HG03520 (cell line): ENCODE measurements around the gene USP36.
"Not testable (repeated sequence)": the region's sequence is repeated elsewhere in the genome, so short reads cannot be mapped to it uniquely, and the experiment has no call there.

Source experiments
- ATAC-seq: cut with Tn5 transposase; IDR thresholded peaks from one replicate; pipeline ENCODE4 v1.9.1; 2021; ENCODE audit warnings: mild to moderate bottlenecking, moderate library complexity; ENCODE audit not compliant: unreplicated experiment

Gene USP36

DNA sequence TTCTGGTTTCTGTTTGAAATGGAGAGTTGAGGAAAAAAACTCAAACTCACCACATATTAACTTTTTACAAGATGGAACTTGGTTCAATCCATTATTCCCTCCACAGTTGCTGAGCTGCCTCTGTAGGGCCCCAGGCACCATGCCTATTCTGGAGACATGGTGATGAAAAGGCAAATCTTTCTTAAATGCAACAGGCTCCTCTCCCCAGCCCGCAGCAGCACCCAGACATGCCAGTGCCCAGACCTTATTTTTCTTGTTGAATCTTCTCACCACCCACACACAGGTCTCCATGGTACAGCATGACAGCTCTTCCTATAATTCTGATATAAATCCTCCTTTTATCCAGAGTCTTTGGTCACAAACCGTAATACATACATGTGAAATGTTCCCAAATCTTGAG, 66.2 kb downstream of the USP36 start:
- no peak for ATAC-seq

DNA sequence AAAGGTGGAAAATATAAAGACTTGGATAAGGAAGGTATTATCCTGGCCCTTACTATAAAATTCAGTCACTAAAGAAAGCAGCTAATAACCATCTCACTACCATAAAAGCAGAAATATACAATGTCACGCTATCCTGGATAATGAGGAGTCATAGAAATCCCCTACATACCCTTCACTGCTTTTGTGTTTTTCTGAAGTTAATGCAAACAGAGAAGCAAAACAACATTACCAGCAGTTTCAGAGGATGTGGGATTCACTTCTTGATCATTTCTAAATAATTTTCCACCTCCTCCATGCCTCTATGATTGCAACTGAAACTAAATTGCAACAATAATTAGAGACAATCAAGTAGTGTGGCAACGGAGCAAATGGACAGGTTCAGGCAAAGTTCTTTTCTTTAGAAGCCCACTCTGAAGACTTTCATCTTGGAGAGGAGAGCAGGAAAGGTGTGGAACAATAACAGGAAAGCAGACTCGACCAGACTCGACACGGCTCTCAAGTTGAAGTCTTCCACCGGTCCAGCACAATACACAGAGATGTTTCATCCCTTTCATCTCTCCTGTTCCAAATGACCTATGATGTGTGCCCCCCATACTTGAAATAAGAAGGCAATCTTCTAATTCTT, 68.7 kb downstream of the USP36 start:
- no peak for ATAC-seq

DNA sequence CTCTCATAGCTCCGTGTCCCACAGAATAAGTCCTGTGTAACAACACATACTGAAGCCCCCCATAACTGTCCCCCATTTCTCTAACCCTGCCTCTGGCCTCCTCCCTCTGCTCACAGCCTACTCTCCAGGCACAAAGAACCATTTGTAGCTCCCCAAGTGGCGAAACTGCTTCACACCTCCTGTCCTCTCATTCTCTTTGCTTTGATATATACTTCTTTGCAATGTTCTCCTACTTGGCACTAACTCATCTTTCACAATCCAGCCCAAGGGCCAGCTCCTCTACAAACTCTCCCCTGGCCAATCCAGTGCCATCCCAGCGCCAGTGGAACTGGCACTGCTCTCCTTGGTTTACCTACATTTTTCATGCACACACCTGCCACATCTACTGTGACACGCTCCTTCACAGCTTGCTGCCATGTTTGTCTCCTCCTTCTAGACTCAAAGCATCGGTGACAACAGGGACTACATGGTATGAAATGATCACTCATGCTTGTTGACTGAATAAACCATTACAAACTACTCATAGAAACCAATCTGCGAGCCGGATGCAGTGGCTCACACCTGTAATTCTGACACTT, 71.3 kb downstream of the USP36 start:
- no peak for ATAC-seq

DNA sequence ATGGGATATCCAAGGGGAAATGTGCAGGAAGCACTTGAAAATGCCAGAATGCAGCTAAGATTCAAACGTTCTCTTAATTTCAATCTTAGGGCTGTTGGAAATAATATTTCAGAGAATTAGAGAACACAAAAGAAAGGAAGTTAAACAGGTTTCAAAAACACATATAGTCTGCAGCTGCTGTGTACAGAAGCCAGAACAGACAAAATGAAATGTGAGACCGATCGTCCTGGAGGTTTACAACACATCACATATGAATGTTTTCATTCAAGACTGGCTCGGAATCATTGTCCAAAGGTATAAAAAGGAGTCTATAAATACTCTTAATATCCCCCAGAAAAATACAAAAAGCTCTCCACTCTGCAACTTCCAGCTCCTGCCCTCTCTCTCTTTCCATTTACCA, 72.8 kb downstream of the USP36 start:
- ATAC-seq, result no peak

DNA sequence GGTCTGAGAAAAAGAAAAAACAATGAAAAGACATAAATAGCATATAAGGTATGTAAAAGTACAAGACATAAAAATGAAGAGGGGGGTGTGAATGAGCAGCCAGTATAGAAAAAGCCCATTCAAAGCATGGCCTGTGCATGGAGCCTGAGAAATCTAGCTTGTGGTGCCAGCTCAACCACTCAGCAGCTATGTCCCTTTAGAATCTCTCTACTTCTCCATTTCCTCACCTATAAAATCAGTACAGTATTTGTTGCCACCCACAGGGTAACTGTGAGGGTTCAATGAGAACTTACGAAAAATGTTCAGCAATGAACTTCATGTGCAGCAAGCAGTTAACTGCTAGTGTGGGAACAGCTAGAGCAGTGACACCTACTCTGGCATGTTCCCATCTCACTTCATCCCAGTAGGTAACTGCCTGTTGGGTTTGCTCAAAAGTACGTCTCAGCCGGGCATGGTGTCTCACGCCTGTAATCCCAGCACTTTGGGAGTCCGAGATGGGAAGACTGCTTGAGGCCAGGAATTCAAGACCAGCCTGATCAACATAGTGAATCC, 73.8 kb downstream of the USP36 start:
- ATAC-seq, result no peak

DNA sequence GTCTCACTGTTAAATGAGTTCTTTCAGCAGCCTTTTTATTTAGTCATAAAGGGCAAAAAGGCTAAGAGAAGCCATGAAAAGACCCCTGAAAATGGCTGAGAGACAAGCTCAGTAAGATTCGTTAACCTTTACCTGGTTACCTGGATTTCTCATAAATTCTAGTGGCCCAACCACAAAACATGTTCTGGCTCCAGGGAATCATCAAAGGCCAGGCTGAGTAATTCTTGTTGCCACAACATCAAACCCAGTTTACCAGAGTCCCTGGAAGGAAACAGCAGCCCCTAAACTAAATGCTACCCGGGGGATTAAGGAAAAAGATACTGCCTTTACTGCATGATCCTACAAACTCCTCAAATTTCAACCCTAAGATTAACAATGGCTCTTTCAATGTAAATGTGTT, 74.4 kb downstream of the USP36 start:
- ATAC-seq, result no peak

DNA sequence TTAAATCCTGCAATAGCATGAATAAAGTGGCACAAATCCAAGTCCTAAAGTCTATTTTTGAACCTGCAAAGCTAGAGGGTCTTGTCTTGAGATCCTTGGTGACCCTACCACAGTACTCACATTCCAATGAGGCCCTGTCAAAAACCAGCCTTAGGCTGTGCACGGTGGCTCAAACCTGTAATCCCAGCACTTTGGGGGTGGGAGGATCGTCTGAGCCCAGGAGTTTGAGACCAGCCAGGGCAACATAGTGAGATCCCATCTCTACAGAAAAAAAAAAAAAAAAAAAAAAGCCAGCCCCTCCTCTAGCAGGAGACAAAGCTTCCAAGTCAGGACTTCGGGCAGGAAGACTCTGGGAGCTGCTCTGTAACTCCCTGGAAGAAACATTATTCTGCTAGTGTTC, 74.8 kb downstream of the USP36 start:
- ATAC-seq, result no peak

DNA sequence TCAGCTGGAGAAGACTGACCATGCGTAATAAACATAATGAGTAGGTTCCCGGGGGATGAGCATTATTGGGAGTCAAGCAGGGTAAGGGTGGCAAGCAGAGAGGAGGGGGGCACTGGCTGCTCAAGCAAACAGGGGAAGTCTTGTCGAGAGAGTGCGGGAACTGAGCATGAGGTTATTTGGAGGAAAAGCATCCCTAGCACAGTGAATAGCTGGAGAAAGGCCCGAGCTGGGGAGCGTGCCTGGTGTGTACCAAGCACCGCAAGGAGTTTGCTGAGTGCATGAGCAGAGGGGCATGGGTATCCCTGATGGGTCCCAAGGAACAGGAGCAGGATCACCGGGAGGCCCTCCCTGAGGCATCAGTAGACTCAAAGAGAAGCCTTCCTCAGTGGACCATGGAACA, 75.7 kb downstream of the USP36 start:
- ATAC-seq, result no peak

DNA sequence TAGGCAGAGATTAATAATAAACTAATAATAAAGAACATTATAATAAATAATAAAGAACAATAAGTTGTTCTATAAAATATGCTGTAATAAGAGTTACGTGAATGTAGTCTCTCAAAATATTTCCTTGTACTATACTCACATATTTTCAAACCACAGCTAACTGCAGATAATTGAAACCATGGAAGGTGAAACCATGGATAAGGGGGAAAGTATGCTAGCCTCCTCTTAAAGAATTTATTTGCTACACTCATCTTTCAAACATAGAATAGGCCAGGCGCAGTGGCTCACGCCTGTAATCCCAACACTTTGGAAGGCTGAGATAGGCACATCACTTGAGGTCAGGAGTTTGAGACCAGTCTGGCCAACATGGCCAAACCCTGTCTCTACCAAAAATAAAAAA, 77.1 kb downstream of the USP36 start:
- no peak for ATAC-seq

DNA sequence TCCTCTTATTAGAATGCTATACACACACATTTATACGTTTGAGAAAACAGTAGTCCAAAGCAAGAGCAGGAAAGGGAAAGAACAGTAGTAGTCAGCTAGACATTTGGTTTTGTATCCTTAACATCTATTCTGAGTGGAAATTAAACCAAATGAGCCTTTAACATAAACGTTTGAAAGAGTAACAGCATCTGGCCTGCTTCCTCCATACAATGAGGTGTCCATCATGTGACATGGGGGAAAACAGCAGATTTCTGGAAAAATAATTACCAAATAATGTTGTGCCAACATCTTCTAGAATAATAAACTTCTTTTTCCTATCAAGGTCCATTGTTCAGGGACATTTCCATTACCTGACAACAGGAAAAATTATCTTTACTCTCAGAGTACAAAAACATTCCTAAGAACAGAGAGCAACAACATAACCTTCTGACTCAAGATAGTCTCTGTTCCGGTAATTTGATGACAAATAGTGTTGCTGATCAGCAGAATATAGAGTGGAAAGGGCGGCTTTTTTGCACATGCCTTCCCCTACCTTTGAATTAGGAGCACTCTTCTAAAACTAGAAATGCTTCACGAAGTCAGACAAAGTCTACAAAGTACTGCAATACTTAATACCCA, 78.7 kb downstream of the USP36 start:
- ATAC-seq, result no peak

DNA sequence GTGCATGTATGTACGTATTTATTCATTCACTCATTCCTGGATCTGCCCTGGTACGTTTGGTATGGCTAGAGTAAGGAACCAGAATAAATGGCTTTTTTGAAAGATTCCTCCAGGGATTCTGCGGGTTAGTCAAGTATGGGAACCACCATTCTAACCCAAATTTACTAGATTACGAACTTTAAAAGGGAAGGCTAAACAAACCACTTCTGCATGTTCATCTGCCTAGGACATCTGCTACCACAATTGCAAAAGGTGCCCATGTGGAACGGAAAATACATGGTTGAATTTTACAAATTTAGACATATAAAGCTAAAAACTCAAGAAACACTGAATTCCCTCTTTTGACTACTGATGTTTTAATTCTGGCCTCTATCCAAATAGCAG, 80.7 kb downstream of the USP36 start:
- ATAC-seq, result no peak

DNA sequence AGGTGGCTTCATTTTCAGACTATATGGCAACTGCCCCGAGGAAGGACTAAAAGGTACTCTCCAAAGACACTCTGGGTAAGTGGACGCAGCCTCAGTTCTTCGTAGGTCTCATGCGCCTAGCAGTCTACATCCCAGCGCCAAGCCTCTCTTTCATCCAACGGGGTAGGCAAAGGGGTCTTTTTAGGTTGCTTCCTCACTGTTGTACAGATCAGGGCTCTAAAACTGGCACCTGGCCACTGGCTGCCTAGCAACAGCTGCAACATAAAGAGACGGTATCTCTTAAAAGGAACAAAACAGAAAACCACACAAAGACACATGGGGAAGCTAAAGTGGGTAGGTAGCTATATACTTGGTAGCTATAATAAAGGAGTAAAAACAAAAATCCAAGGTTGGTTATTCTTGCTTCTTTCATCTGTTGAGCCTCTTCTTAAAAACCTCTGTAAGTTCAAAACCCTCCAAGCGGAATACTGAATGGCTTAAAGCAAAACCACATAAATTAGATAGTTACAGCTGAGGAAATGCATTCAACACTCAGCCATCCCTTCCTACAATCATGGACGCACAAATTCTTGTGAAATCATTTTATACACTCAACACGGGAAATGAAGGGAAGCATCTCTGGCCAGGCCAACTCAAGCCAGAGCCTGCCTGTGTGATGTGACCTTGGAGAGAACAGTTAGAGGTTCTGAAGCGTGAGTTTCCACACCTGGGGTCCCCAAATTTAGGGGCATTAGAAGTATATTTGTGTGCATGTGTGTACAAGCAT, 81.2 kb downstream of the USP36 start:
- peak; percentile 63 for ATAC-seq

DNA sequence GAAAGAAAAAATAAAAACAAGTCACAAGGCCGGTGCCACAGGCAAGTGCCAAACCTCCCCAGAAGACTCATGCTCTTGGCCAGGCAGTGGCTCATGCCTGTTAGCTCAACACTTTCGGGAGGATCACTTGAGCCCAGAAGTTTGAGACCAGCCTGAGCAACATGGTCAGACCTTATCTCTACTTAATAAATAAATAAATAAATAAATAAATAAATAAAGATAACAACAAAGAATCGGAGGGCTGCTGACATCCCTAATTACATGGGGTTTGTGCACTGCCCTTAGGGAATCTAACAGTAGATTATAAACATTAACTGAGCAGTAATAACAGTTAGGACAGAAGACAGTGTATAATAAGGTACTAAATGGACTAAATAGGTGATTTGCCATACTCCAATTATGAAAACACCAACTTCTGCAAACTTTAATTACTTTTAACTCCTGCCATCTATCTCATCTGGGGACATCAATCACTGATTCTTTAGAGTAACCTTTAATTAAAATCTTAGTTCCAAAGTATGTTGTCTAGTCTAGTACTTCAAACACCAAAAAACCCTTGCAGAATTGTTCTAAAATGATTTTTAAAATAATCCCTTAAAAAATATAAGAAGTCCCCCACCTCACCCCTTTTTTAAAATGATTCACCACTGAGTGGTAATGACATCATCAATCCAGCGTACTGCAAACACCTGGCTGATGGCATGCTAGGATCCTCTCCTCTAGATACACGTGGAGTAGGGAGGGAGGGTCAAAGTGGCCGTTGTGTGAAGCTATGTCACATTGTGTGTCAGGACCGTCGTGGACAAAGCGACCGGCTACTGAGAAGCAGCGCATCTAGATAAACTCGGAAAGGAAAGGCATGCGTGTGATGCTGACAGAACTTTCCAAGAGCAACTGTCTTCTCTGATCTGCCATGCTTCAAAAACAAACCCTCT, 87.0 kb downstream of the USP36 start:
- no peak for ATAC-seq

DNA sequence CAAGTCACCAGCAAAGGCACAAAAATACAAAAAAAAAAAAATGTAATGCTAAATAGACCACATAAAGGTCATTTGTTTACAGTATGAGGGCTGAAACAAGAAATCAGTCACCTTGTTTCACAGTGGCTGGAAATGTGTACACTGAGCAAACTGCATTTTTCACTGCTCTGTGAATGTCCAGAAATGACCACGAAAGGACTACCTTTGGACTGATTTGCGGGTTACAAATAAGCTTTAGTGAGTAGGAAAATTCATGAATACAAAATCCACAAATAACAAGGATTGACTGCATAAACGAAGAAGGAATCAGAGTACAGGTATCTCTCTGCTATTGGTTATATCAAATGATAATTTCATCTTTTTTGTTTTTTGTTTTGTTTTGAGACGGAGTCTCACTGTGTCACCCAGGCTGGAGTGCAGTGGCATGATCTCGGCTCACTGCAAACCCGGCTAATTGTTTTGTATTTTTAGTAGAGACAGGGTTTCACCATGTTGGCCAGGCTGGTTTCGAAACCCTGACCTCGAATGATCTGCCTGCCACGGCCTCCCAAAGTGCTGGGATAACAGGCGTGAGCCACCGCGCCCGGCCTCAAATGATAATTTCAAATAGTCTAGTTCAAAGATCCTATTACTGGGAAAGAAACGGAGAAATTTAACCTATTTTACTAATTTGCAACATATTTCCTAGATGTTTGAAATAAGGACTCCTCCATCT, 89.0 kb downstream of the USP36 start:
- ATAC-seq, result no peak

DNA sequence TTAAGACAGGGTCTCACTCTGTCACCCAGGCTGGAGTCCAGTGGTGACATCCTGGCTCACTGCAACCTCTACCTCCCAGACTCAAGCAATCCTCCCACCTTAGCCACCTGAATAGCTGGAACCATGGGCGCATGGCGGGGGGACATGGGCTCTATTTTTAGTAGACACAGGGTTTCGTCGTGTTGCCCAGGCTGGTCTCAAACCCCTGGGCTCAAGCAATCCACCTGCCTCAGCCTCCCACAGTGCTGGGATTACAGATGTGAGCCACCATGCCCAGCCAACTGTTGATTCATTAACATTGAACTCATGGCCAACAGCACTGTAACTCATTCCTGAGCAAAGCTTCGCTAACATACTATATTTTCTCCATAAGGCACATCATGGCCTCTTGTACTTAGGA, 89.6 kb downstream of the USP36 start:
- ATAC-seq, result not testable (repeated sequence)

DNA sequence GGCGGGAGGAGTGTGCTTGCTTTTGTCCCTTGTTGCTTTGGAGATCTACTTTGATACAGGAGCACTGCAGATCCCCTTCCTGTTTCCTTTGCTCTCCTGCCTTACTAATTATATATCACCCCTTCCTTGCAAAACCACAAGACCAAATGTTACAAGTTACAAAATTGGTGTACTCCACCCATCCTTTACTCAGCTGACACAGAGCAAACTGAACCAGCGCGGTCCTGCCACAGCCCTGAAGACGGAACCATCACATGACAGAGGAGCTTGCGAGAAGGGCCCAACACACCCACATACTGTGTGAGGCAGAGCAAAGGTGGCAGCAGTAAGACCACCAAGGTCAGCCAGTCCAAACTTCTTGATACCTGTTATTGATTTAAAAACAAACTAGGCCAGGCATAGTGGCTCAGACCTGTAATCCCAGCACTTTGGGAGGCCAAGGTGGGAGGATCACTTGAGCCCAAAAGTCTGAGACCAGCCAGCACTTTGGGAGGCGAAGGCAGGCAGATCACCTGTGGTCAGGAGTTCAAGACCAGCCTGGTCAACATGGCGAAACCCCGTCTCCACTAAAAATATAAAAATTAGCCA, 91.8 kb downstream of the USP36 start:
- peak; percentile 57 for ATAC-seq

DNA sequence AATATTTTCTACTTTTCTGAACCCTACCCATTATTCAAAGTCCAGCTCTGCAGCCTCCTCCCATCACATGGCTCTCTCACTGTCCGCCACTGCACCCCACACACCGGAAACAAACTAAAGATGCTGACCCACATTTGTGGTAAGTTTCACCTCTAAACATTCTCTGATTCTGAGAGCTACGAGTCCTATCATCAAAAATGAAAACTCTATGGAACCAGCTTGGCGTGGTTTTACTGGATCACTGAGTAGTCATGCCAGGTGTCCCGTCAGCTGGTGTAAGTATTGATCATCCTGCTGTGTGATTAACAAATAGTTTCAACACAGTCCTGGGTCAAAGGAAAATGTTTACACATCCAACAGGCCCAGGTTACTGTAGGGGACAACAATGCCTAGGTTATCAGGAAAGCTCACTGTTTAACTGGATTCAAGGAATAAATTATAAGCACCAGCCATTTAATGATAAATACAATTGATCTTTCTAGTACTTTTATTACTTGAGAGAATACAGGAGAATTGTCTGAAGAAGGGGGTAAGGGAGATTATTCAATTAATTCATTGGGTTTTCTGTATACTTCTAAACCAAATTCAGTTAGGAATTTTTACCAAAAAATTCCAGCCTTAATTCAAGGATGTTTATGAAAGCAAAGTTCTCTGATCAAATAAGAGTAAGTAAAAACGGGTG, 92.4 kb downstream of the USP36 start:
- ATAC-seq, result no peak

DNA sequence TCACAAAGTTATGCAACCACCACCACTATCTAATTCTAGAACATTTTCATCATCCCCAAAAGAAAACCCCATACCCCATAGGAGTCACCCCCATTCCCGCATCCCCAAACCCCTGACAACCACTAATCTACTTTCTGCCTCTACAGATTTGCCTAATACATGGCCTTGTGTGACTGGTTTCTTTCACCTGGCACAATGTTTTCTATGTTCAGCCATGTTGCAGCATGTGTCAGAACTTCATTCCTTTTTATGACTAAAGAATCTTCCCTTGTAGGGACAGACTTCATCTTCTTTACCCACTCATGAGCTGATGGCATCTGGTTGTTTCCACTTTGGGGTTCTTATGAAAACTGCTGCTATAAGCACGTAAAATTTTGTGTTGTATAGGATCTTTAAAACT, 93.1 kb downstream of the USP36 start:
- no peak for ATAC-seq

DNA sequence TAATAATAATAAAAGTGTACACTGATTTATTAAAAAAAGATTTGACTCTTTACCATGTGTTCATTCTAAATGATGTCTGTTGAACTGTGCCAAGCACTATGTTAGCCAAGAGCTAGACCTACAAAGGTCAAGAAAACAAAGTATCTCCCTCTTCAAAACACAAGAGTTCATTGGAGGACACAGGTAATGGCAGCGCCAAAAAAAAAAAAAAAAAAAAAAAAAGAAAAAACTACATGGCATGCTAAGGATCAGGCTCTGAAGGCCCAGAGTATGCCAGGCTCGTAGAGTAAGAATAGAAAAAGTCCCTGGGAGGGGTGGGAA, 93.7 kb downstream of the USP36 start:
- no peak for ATAC-seq
